ENCODE measurements around the gene OR6K3. TPM values are rescaled to one million over a fixed set of nuclear protein-coding genes. Genes with fewer than 3 reads are reported as not detected.

Gene OR6K3
- total and polyA plus RNA-seq, 2 of the 8 experiments (the other 6 are each of a cell fraction or from before 2014, with no cell fraction given) = not detected

GRCh38 chr1:158732524-158732923, 12.0 kb upstream of the OR6K3 start:
- Histone ChIP-seq H3K4me3 (ENCODE audit: extremely low read depth in 1 of 4, insufficient read depth in 2 of 4, low read depth in 3 of 4, low read length in 4 of 4) (no peak overlapping the region), H2BK20ac (ENCODE audit: low read length) (no peak overlapping the region), H4K20me1 (replicated peaks in 1 of 2; ENCODE audit: control insufficient read depth in 1 of 2, insufficient read depth in 2 of 2, low read length in 2 of 2) (no peaks in the 10 kb centered on the region), H3K9me3 (ENCODE audit: insufficient read depth in 2 of 2, low read depth in 1 of 2, low read length in 1 of 2) (no peaks in the 10 kb centered on the region), H3K27ac (ENCODE audit: low read depth, low read length) (no peak overlapping the region), H2AFZ (ENCODE audit: low read length) (no peak overlapping the region), H2BK120ac (replicated peaks; ENCODE audit: low read depth, low read length) (no peak overlapping the region), H4K91ac (replicated peaks; ENCODE audit: insufficient read length, low read length) (no peak overlapping the region), H3K4me2 (ENCODE audit: insufficient read depth in 1 of 2, low read depth in 2 of 2, low read length in 2 of 2) (no peak overlapping the region), H3K14ac (ENCODE audit: insufficient read length) (no peak overlapping the region), H4K8ac (ENCODE audit: extremely low read depth, insufficient read depth, low read length) (no peak overlapping the region), H3K56ac (replicated peaks; ENCODE audit: insufficient read length, low read depth, low read length) (no peak overlapping the region), H3K23me2 (ENCODE audit: low read depth, low read length) (no peaks in the 10 kb centered on the region), H3K79me1 (ENCODE audit: low read depth, low read length) (no peaks in the 10 kb centered on the region), H3K9ac (replicated peaks in 1 of 4; ENCODE audit: extremely low read depth in 1 of 4, low read depth in 3 of 4, low read length in 3 of 4) (no peak overlapping the region), H3K27me3 (replicated peaks in 1 of 4; ENCODE audit: control insufficient read depth in 3 of 4, extremely low read depth in 1 of 4, insufficient read depth in 3 of 4, low read length in 3 of 4) (no peaks in the 10 kb centered on the region), H3K18ac (ENCODE audit: extremely low read depth, low read length) (no peak overlapping the region), H2BK12ac (ENCODE audit: low read depth, low read length) (no peak overlapping the region), H3K4me1 (replicated peaks in 1 of 4; ENCODE audit: control insufficient read depth in 3 of 4, insufficient read depth in 4 of 4, low read length in 3 of 4) (no peaks in the 10 kb centered on the region), H3K36me3 (ENCODE audit: control insufficient read depth in 2 of 4, insufficient read depth in 4 of 4, low read length in 3 of 4) (no peaks in the 10 kb centered on the region), H2BK5ac (ENCODE audit: low read depth, low read length) (no peak overlapping the region), H3K23ac (ENCODE audit: insufficient read length) (no peak overlapping the region), H4K5ac (ENCODE audit: insufficient read length, low read depth, low read length) (no peak overlapping the region), H2BK15ac (ENCODE audit: low read length) (no peak overlapping the region), H3K4ac (replicated peaks; ENCODE audit: insufficient read length, low read depth, low read length) (no peak overlapping the region), H3K79me2 (ENCODE audit: control insufficient read depth in 1 of 2, insufficient read depth in 2 of 2, low read length in 2 of 2) (no peaks in the 10 kb centered on the region), H2AK5ac (ENCODE audit: low read depth, low read length) (no peak overlapping the region)
- 94% methylated on average over 2 of the region's 2 CpGs; no CpG with 5 or more reads in 1 of the 2 experiments for WGBS, 2 experiments (ENCODE audit: extremely low coverage in 1 of 2, insufficient coverage in 1 of 2, insufficient read length in 1 of 2, insufficient replicate concordance in 2 of 2, low coverage in 1 of 2, low lambda C conversion rate in 2 of 2, missing lambda C conversion rate in 1 of 2)
- no peak for FAIRE-seq
- POLR2A ChIA-PET (ENCODE audit: partially characterized antibody) = no interaction called here
- no peak for DNase-seq (ENCODE audit: low read depth in 1 of 2, low spot score in 2 of 2)
- CTCF ChIA-PET (ENCODE audit: partially characterized antibody) = no interaction called here
- TF ChIP-seq SRF (IDR thresholded peaks at IDR 0.05; ENCODE audit: low read depth, low read length) = no peak
- TF ChIP-seq SIRT6 (IDR thresholded peaks at IDR 0.05; ENCODE audit: low read length) = no peak
- TF ChIP-seq TAF1 (IDR thresholded peaks at IDR 0.05; ENCODE audit: low read depth, low read length) = no peak
- no peak for TF ChIP-seq HDAC6 (IDR thresholded peaks at IDR 0.05; ENCODE audit: low read depth, low read length)
- TF ChIP-seq NRF1 (IDR thresholded peaks at IDR 0.05; ENCODE audit: low read depth, low read length) = no peak
- no peak for TF ChIP-seq BCL11A (IDR thresholded peaks at IDR 0.05; ENCODE audit: low read depth in 2 of 2, low read length in 2 of 2)
- no peak for TF ChIP-seq ATF3 (IDR thresholded peaks at IDR 0.05; ENCODE audit: insufficient read depth, low read depth, low read length)
- no peak for TF ChIP-seq BRCA1 (IDR thresholded peaks at IDR 0.05; ENCODE audit: low read depth, low read length)
- no peak for TF ChIP-seq RFX5 (IDR thresholded peaks at IDR 0.05; ENCODE audit: borderline replicate concordance, low read depth, low read length)
